HG02970 (cell line): ENCODE measurements around the gene CXCL3.
"Not testable (repeated sequence)": the region's sequence is repeated elsewhere in the genome, so short reads cannot be mapped to it uniquely, and the experiment has no call there.

ENCODE experiments used
- ATAC-seq: cut with Tn5 transposase; IDR thresholded peaks from one replicate; pipeline ENCODE4 v1.9.1; 2021; ENCODE audit warnings: mild to moderate bottlenecking, moderate library complexity, moderate number of reproducible peaks; ENCODE audit not compliant: unreplicated experiment, low FRiP score

The CXCL3 gene

GRCh38 chr4:74038425-74039314 is at the start of gene CXCL3:
Gene CXCL3, minus strand, starts transcription at chr4:74038689. Its CDS starts 78 bp downstream, at chr4:74038611.
- no peak for ATAC-seq

GRCh38 chr4:74087481-74087880 is 49.0 kb upstream of the CXCL3 start:
- no peak for ATAC-seq

- ATAC-seq, result no peak
These were observed 47.2 kb upstream of the CXCL3 start for GRCh38 chr4:74085669-74086068.

- no peak for ATAC-seq
These were observed 46.5 kb upstream of the CXCL3 start for GRCh38 chr4:74084984-74085383.

- no peak for ATAC-seq
These were observed 45.1 kb upstream of the CXCL3 start for GRCh38 chr4:74083546-74083945.

GRCh38 chr4:74081035-74081434 is 42.5 kb upstream of the CXCL3 start:
- no peak for ATAC-seq

- not testable (repeated sequence) for ATAC-seq
These were observed 41.9 kb upstream of the CXCL3 start for GRCh38 chr4:74080351-74080750.

GRCh38 chr4:74079024-74079423 is 40.5 kb upstream of the CXCL3 start:
- ATAC-seq, result not testable (repeated sequence)

GRCh38 chr4:74073358-74073757 is 34.9 kb upstream of the CXCL3 start:
- ATAC-seq, result no peak

- ATAC-seq, result no peak
These were observed 34.2 kb upstream of the CXCL3 start for GRCh38 chr4:74072739-74073138.

- ATAC-seq, result no peak
These were observed 29.1 kb upstream of the CXCL3 start for GRCh38 chr4:74067586-74067985.

GRCh38 chr4:74066232-74066631 is 27.7 kb upstream of the CXCL3 start:
- ATAC-seq, result no peak

- ATAC-seq, result no peak
These were observed 26.7 kb upstream of the CXCL3 start for GRCh38 chr4:74065115-74065642.

- no peak for ATAC-seq
These were observed 25.4 kb upstream of the CXCL3 start for GRCh38 chr4:74063859-74064258.

- ATAC-seq, result no peak
These were observed 24.5 kb upstream of the CXCL3 start for GRCh38 chr4:74062953-74063352.

GRCh38 chr4:74061430-74061829 is 22.9 kb upstream of the CXCL3 start:
- no peak for ATAC-seq

- ATAC-seq, result no peak
These were observed 20.8 kb upstream of the CXCL3 start for GRCh38 chr4:74059161-74059829.

- no peak for ATAC-seq
These were observed 19.7 kb upstream of the CXCL3 start for GRCh38 chr4:74058048-74058651.

GRCh38 chr4:74057588-74057987 is 19.1 kb upstream of the CXCL3 start:
- ATAC-seq, result no peak

- no peak for ATAC-seq
These were observed 18.5 kb upstream of the CXCL3 start for GRCh38 chr4:74056858-74057562.
